ENCODE results near the gene GRIN2C. TPM values are rescaled to one million over a fixed set of nuclear protein-coding genes. Genes with fewer than 3 reads are reported as not detected.

Gene GRIN2C
- total RNA-seq: 7.1 TPM

DNA sequence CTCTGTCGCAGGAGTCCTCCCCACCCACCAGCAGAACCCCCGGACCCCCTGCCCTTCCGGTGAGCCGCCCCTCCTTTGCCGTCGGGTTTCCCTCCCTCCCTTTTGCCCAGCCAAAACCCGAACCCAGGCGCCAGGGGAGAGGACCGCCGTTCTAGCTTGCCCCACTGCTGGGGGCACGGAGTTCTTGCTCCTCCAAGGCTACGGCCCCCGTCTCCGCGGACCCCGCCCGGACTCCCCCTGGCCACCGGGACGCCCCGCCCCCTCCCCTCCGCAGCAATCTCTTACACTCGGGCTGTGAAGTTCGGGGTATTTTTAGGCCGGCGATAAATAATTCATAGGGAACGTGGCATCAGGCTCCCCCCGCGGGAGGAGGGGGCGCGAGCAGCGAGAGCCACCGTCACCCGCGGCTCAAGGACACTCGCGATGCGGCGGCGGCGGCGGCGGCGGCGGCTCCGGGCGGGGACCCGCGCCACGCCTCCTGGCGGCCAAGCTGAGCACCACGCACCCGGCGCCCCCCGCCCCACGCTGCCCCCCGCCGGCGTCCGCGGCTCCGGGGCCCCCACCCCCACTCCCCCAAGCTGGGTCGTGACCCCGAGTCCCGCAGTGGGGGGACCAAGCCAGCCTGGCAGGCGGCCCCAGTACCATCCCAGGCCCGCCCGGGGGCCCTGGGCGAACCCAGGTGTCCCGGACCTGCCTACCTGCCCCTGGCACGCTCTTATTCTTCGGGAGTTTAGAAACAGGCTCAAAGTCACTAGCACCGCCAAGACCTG, at the start of gene GRIN2C:
Gene GRIN2C (minus strand): TSS at position 427 of the 770 bp plus-strand sequence. CDS start 4,793 bp downstream, outside the sequence.

DNA sequence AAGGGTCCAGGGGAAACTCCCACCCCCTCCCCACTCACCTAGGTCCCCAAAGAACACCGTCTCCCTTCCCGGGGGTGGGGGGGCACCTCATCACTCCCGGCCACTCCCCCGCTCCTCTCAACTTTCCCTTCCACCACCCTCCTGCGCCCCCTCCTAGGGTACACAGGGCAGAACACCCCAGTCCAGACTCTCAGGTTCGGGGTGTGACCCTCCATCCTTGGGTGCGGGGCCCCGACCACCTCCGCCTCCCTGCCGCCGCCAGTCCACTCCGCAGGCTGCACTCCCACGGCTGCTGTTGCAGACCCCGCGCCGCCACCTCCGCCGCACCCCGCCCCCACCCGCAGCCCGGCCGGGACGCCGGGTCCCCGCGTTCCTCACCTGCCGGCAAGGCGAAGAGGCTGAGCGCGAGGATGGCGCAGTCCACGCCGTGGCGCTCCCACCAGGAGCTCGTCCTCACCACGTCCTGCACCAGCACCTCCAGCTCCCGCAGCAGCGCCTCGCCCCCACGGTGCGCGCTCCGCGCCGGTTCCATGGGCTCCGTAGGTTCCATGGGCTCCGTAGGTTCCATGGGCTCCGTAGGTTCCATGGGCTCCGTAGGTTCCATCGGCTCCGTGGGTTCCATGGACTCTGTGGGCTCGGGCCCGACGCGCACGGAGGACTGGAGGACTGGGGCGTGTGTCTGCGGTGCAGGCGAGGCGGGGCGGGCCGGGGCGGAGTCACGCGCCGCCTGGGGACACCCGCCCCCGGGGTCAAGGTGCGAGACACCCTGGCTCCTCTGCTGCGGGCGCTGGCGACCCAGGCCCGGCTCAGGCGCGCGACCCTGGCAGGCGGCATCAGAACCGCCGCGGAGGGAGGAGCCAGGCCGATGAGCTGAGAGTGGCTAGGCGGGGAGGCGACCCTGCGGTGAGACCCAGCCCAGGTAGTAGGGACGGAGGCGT, 33.6 kb upstream of the GRIN2C start, which contains the start of gene FADS6:
Gene FADS6 (minus strand): TSS at position 660 of the 938 bp plus-strand sequence. CDS start 38 bp downstream, at position 622.

DNA sequence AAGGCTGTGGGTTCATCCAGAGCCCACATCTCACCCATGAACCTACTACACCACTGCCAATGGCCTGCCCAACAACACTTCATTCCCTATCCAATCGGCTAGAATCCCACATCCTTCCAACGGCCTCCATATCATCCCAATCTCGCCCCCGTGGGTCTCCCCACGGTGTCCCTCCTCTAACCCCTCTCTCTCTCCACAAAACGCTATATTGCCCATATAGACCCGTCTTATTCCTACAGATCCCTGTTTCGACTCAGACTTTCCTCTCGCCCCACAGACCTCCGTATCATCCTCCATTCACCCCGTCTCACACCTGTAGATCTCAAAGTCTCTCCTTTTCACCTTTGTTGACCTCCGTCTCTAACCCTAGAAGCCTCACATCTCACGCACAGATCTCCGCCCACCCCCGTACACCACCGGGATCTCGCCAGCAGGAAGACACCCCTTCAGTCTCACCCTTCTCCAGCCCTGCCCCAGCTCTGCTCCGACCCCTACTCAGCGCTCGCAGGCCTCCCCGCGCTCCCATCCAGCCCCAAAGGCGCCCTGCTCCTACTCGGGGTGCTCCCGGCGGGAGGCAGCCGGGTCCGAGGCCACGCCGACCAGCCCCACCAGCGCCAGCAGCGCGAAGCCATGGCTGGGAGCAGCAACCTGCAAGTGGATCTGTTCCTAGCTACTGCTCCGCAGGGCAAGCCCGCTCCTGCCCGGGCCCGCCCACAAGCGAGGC, 12.8 kb upstream of the GRIN2C start, which contains the start of gene FDXR:
Gene FDXR (minus strand): TSS at position 682 of the 724 bp plus-strand sequence. CDS start 50 bp downstream, at position 632.

Other genes starting within 250 kb of the GRIN2C start
- gene CD300E, start 236.1 kb downstream of the GRIN2C start, total RNA-seq: not detected
- gene CD300LF, start 147.0 kb downstream of the GRIN2C start, total RNA-seq: 0.33 TPM
- 1.6 TPM for gene RAB37, start 122.6 kb downstream of the GRIN2C start, total RNA-seq
- gene NHERF1, start 111.3 kb downstream of the GRIN2C start, total RNA-seq: 21.2 TPM
- gene NAT9, start 83.5 kb downstream of the GRIN2C start, total RNA-seq: 43.5 TPM
- 4.1 TPM for gene FDXR, start 13.1 kb upstream of the GRIN2C start, total RNA-seq
- gene FADS6, start 33.7 kb upstream of the GRIN2C start, total RNA-seq: 0.27 TPM
- gene USH1G, start 63.4 kb upstream of the GRIN2C start, total RNA-seq: 0.66 TPM
- gene OTOP2, start 64.4 kb upstream of the GRIN2C start, total RNA-seq: not detected
- not detected for gene OTOP3, start 76.0 kb upstream of the GRIN2C start, total RNA-seq
- gene HID1, start 112.9 kb upstream of the GRIN2C start, total RNA-seq: 16.0 TPM
- gene CDR2L, start 127.7 kb upstream of the GRIN2C start, total RNA-seq: 9.7 TPM
- gene MRPL58, start 152.8 kb upstream of the GRIN2C start, total RNA-seq: 25.1 TPM
- 148 TPM for gene ATP5PD, start 187.1 kb upstream of the GRIN2C start, total RNA-seq
- 24.2 TPM for gene KCTD2, start 187.3 kb upstream of the GRIN2C start, total RNA-seq
- gene SLC16A5, start 228.1 kb upstream of the GRIN2C start, total RNA-seq: 8.0 TPM